Ramos (cell line): ENCODE measurements around the gene ITGA11.

Source experiments
- in situ Hi-C: fragments of 300-500 bp; cut with MboI; formaldehyde crosslinking; loops from one replicate; pipeline ENCODE4 v1.14.3; 2022; ENCODE audit warnings: low sequenced_read_pairs; ENCODE audit not compliant: unreplicated experiment

ITGA11 gene

GRCh38 chr15:68365140-68365745, 66.7 kb downstream of the ITGA11 start:
- in situ Hi-C loops = no loop called here

- in situ Hi-C loops = no loop called here
Measured at GRCh38 chr15:68364660-68365035, 67.3 kb downstream of the ITGA11 start.

GRCh38 chr15:68364028-68364659, 67.8 kb downstream of the ITGA11 start:
- in situ Hi-C loops = no loop called here

- in situ Hi-C loops = no loop called here
Measured at GRCh38 chr15:68363353-68363752, 68.6 kb downstream of the ITGA11 start.

GRCh38 chr15:68362537-68363126, 69.3 kb downstream of the ITGA11 start:
- in situ Hi-C loops = no loop called here

GRCh38 chr15:68360721-68361120, 71.2 kb downstream of the ITGA11 start:
- in situ Hi-C loops = no loop called here

- in situ Hi-C loops = no loop called here
Measured at GRCh38 chr15:68356778-68357177, 75.2 kb downstream of the ITGA11 start.

- in situ Hi-C loops = no loop called here
Measured at GRCh38 chr15:68354923-68355322, 77.0 kb downstream of the ITGA11 start.

- in situ Hi-C loops = no loop called here
Measured at GRCh38 chr15:68354268-68354667, 77.7 kb downstream of the ITGA11 start.

GRCh38 chr15:68353421-68354135, 78.4 kb downstream of the ITGA11 start:
- in situ Hi-C loops = no loop called here

- in situ Hi-C loops = no loop called here
Measured at GRCh38 chr15:68352401-68353062, 79.4 kb downstream of the ITGA11 start.

- in situ Hi-C loops = no loop called here
Measured at GRCh38 chr15:68349151-68349550, 82.8 kb downstream of the ITGA11 start.

- in situ Hi-C loops = no loop called here
Measured at GRCh38 chr15:68348606-68349005, 83.4 kb downstream of the ITGA11 start.

- in situ Hi-C loops = no loop called here
Measured at GRCh38 chr15:68348081-68348480, 83.9 kb downstream of the ITGA11 start.

- in situ Hi-C loops = no loop called here
Measured at GRCh38 chr15:68347392-68347791, 84.6 kb downstream of the ITGA11 start.

GRCh38 chr15:68346979-68347378, 85.0 kb downstream of the ITGA11 start:
- in situ Hi-C loops = no loop called here

- in situ Hi-C loops = no loop called here
Measured at GRCh38 chr15:68345481-68345880, 86.5 kb downstream of the ITGA11 start.

- in situ Hi-C loops = no loop called here
Measured at GRCh38 chr15:68344600-68344999, 87.4 kb downstream of the ITGA11 start.

- in situ Hi-C loops = no loop called here
Measured at GRCh38 chr15:68343579-68344225, 88.3 kb downstream of the ITGA11 start.
